ENCODE data around the gene ETV3L.

Gene ETV3L

GRCh38 chr1:157131281-157131680 lies 31.7 kb upstream of the ETV3L start:
- DNase-seq = no peak

GRCh38 chr1:157124855-157125254 lies 25.2 kb upstream of the ETV3L start:
- DNase-seq = no peak

GRCh38 chr1:157119448-157119847 lies 19.8 kb upstream of the ETV3L start:
- DNase-seq = no peak

- DNase-seq = no peak
Observed at GRCh38 chr1:157119008-157119407, 19.4 kb upstream of the ETV3L start.

- DNase-seq = no peak
Observed at GRCh38 chr1:157117527-157118057, 18.0 kb upstream of the ETV3L start.

GRCh38 chr1:157116737-157117103 lies 17.1 kb upstream of the ETV3L start:
- DNase-seq = no peak

- DNase-seq = no peak
Observed at GRCh38 chr1:157115851-157116736, 16.5 kb upstream of the ETV3L start.

- DNase-seq = no peak
Observed at GRCh38 chr1:157115429-157115838, 15.8 kb upstream of the ETV3L start.

- no peak for DNase-seq
Observed at GRCh38 chr1:157114183-157115121, 14.8 kb upstream of the ETV3L start.

GRCh38 chr1:157113631-157114030 lies 14.0 kb upstream of the ETV3L start:
- no peak for DNase-seq

GRCh38 chr1:157113106-157113505 lies 13.5 kb upstream of the ETV3L start:
- no peak for DNase-seq

- DNase-seq = no peak
Observed at GRCh38 chr1:157112186-157112867, 12.7 kb upstream of the ETV3L start.

- DNase-seq = no peak
Observed at GRCh38 chr1:157111396-157112165, 12.0 kb upstream of the ETV3L start.

GRCh38 chr1:157110686-157111085 lies 11.1 kb upstream of the ETV3L start:
- no peak for DNase-seq

GRCh38 chr1:157110003-157110402 lies 10.4 kb upstream of the ETV3L start:
- no peak for DNase-seq

- no peak for DNase-seq
Observed at GRCh38 chr1:157108448-157108847, 8.8 kb upstream of the ETV3L start.

- DNase-seq = no peak
Observed at GRCh38 chr1:157107702-157108101, 8.1 kb upstream of the ETV3L start.

- no peak for DNase-seq
Observed at GRCh38 chr1:157106813-157107189, 7.2 kb upstream of the ETV3L start.

- DNase-seq = no peak
Observed at GRCh38 chr1:157105988-157106812, 6.6 kb upstream of the ETV3L start.

- no peak for DNase-seq
Observed at GRCh38 chr1:157105298-157105987, 5.8 kb upstream of the ETV3L start.
